Measurements from ENCODE around the gene PRKAB1.
"Not testable (repeated sequence)": the region's sequence is repeated elsewhere in the genome, so short reads cannot be mapped to it uniquely, and the experiment has no call there.

Gene PRKAB1

DNA sequence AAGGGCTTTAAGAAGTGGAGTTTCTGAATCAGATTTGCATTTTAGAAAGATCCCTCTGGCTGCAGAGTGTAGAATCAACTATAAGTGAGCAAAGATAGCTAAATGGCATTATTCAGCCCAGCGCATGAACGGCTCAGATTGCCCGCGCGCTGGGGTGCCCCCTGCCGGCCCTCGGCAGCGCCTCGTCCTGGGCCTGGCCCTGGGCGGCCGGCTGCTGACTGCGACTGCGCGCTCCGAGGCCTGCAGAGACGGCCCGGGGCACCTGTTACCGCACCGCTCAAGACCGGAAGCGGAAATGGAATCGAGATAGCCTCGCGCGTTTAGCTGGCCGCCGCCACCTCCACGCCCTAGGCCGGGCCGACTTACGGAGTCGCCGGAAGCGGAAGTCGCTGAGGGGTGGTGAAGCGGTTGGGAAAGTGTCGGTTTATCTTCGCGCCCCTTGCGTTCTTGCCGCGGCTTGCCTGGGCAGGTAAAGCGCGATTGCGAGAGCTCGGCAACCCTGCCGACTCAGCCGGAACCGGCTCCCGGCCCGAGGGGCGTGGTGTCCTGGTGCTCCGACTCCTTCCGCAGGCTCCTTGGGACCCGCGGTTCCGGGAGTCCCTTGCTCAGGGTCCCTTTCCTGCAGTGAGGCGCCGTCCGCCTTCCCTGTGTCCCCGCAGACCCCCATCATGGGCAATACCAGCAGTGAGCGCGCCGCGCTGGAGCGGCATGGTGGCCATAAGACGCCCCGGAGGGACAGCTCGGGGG, at the start of gene PRKAB1:
Gene PRKAB1 (plus strand): TSS at position 557 of the 747 bp plus-strand sequence. CDS start 112 bp downstream, at position 669.
- DNase-seq (ENCODE audit: low spot score), result peak; percentile 98

DNA sequence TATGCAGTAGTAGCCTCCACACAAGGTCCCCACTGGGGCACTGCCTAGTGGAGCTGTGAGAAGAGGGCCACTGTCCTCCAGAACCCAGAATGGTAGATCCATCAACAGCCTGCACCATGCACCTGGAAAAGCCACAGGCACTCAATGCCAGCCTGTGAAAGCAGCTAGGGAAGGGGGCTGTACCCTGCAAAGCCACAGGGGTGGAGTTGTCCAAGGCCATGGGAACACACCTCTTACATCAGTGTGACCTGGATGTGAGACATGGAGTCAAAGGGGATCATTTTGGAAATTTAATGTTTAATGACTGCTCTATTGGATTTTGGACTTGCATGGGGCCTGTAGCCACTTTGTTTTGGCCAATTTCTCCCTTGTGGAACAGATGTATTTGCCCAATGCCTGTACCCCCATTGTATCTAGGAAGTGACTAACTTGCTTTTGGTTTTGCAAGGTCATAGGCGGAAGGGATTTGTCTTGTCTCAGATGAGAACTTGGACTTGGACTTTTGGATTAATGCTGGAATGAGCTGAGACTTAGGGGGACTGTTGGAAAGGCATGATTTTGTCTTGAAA, 49.5 kb upstream of the PRKAB1 start:
- DNase-seq (ENCODE audit: low spot score), result not testable (repeated sequence)

DNA sequence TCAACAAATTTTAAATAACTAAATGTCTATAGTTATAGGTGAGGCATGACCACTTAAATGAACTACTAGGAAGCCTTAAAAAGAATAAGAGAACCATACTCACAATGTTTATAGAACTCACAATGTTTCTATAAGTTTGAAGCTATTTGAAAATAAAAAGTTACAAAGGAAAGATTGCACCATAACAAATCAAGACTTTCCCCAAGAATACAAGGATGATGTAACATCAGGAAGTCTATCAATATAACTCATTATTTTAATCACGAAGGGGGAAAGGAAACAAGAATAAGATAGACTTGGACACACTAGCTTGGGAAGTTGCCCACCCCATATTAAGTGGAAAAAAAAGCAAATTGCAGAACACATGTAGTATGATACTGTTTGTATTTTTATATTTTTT, 47.4 kb upstream of the PRKAB1 start:
- DNase-seq (ENCODE audit: low spot score), result no peak

DNA sequence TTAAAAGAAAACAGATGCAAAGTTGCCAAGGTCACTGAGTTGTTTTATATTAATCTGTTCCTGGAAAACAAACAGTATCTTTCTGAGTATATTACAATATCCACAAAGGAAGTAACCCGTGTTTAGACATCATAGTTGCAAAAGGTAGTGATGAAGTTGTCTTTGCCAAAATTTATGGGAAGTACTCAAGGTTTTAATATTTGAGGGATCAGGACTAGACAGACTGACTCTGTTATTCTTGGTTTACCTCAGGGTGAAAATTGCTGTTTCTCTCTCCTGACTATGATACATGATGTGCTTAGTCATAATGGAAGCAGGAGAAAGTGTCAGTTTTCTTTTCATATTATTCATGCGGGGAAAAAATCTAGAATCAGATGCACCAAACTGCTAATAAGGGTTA, 46.1 kb upstream of the PRKAB1 start:
- no peak for DNase-seq (ENCODE audit: low spot score)

DNA sequence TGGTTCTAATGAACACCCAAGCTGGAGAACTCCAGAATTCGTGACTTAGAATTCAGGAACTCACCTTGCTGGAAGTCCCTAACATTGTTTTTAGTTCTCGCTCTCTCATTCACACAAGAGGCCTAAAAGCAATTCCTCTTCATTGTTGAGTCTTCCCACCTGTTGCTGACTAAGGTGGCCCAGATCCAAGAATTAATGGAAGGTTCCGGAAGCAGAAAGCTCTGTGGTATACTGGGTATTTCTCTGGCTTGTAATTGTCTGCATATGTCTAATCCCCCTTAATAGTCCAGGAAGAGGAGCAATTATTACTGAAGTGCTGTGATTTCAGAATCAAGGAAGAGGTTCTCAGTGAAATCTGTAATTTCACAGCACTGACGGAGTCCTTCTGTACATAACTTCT, 43.0 kb upstream of the PRKAB1 start:
- DNase-seq (ENCODE audit: low spot score), result no peak

- no peak for DNase-seq (ENCODE audit: low spot score)
Measured at GRCh38 chr12:119627019-119627643, 40.8 kb upstream of the PRKAB1 start.

DNA sequence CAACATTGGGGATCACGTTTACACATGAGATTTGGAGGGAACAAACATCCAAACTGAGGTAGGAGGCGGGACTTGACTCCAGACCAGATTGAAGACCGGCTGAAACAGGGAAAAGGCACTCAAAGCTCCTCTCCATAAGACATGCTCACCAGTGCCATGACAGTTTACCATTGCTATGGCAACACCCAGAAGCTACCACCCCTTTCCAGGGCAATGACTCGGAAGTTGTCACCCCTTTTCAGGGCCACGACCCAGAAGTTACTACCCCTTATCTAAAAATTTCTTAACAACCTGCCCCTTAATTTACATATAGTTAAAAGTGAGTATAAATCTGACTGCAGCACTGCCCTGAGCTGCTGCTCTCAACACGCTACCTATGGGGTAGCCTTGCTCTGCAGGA, 40.2 kb upstream of the PRKAB1 start:
- DNase-seq (ENCODE audit: low spot score), result no peak

GRCh38 chr12:119630223-119630780, 37.6 kb upstream of the PRKAB1 start:
- peak; percentile 8 for DNase-seq (ENCODE audit: low spot score)

GRCh38 chr12:119630962-119631550, 36.9 kb upstream of the PRKAB1 start:
- no peak for DNase-seq (ENCODE audit: low spot score)

DNA sequence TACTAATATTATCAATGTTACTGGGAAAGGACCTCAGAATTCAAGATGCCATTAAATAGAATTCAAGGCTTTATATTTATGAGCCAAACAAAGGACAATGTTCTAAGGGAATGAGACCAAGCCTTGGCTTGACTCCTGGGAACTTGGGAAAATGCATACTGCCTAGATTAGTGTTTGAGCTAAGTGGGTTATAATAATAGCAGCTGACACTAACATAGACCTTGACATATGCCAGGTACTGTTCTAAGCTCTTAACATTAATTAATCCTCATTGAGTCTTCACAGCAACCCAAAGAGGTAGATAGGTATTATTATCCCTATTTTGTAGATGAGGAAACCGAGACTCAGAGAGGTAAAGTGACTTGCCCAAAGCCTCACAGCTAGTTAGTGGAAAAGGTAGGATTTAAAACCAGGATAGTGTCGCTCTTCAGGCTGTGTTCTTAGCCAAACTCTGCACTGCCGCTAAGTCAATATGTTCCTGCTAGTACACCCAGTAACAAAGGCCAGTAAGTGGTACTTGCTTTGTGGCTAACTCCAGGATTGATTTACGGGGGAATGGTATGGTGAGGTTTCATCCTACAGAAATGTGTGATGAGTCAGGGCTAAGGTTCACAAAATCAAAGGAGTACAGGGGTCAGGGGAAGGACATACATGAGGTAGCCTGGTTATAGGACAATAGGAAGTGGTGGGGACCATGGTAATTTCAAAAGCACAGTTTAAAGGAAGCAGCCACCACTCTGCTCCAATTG, 35.8 kb upstream of the PRKAB1 start:
- no peak for DNase-seq (ENCODE audit: low spot score)

DNA sequence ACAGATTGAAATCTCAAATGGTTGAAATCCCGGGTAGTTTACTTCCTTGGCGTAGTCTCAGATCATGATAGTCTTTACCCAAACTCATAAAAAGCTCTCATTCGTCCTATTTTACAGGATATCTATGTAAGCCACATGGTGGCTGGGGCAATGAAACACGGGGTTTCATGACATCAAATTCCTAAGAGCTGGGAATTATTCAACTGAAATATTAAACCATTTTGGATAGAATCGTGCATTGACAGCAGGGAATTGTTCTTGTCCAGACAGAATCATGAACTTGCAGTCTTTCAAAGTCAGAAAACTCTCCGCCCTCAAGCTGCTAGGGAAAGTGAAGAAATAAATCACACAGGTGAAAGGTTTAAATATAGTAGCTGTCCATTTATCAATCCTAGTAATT, 33.2 kb upstream of the PRKAB1 start:
- no peak for DNase-seq (ENCODE audit: low spot score)

DNA sequence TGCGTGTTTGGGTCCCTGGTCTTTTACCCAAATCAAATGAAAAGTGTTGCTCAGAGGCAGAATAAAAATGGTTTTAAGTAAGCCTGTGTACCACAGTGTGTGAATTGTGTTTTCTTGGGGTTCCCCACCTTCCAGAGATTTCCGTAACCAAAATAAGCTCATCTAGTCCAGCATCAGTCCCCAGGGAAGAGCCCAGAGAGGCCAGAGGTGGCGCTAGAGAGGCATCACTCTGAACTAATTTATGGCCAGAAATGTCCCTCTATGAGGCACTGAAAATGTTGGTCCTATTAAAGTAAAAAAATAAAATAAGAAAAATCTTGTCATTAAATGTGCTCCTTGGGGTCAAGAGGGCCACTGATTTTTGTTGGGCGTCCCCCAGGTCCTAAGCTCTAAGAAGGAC, 24.9 kb upstream of the PRKAB1 start:
- DNase-seq (ENCODE audit: low spot score), result no peak

DNA sequence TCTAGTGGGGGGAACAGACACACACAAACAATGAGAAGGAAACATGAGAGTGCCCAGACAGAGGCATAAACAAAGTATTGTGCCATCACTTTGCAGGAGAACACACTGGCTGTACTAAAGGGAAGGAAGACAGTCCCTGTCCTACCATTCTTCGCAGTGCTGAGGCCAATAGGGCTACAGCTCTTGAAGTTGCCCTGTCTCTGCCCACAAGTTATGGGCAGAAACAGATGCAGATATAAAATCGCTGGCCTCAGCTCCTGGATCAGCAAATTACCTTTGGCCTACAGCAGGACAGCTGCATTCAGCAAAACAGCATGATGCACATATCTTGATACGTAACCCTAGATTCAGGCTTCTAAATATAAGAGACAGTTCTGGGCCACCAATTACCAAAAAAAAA, 23.0 kb upstream of the PRKAB1 start:
- DNase-seq (ENCODE audit: low spot score), result no peak

- no peak for DNase-seq (ENCODE audit: low spot score)
Measured at GRCh38 chr12:119645535-119646059, 22.3 kb upstream of the PRKAB1 start.

DNA sequence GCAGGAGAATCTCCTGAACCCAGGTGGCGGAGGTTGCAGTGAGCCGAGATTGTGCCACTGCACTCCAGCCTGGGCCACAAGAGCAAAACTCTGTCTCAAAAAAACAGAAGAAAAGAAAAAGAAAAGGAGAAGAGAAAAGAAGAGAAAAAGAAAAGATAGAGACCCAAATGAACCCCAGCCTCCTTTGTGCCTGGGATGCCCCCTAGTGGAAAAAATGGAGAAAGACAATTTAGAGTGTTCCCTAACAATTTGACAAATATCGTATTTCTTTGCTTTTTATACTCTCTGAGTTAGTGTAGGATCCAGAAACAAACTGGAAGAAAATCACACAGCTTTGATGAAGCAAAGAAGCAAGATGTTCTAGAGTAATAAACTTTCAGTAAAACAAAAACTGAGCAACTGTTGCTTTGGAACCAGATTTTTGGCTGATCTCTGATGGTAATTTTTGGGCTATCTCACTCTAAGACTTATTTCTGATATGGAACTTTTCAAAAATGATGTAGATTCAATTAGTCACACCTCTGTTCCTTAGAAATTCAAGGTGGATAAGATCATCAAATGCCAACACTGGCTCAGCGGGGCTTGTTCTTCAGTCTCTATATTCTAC, 18.6 kb upstream of the PRKAB1 start:
- DNase-seq (ENCODE audit: low spot score), result no peak

- DNase-seq (ENCODE audit: low spot score), result no peak
Measured at GRCh38 chr12:119652665-119653064, 15.3 kb upstream of the PRKAB1 start.

DNA sequence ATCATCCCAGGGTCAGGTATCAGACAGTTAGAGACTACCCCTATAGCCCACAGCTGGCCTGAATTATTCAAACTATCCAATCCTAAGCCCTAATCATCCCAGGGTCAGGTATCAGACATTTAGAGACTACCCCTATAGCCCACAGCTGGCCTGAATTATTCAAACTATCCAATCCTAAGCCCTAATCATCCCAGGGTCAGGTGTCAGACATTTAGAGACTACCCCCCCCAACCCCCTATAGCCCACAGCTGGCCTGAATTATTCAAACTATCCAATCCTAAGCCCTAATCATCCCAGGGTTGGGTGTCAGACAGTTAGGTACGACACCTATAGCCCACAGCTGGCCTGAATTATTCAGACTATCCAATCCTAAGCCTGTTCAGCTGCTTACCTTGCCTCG, 10.9 kb upstream of the PRKAB1 start:
- not testable (repeated sequence) for DNase-seq (ENCODE audit: low spot score)

- DNase-seq (ENCODE audit: low spot score), result not testable (repeated sequence)
Measured at GRCh38 chr12:119658166-119658565, 9.8 kb upstream of the PRKAB1 start.

GRCh38 chr12:119659289-119659897, 8.5 kb upstream of the PRKAB1 start:
- no peak for DNase-seq (ENCODE audit: low spot score)

DNA sequence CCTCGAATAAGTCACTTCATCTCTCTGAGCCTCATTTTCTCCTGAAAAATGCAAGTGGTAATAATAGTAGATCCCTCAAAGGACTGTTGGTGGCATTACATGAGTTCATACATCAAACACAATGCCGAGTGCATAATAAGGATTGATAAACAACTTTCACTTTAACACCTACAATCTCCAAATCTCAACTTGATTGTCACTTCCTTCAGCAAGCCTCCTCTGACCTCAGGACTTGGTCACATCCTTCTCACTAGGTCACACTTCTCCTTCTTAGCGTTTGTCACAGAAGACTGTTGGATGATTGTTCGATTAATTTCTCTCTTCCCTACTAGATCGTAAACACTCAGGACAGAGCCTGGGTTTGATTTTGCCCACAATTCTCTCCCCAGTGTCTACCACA, 7.9 kb upstream of the PRKAB1 start:
- DNase-seq (ENCODE audit: low spot score), result no peak

DNA sequence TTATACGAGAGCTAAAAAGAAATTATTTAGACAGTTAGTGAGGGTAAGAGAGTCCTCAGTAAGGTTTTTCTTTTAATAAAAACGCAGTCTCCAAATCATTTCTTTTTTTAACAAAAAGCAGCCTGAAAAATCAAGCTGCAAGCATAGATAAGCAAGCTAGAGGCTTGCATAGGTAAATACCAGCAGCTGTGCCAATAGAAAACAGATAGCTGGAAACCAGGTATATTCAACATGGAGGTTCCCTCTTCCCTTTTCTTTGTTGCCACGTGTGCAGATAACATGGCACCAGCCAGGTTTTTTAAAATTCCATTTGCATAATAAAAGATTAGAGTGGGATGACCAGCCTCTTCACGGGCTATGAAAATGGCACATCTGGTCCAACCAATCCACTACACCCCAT, 6.1 kb upstream of the PRKAB1 start:
- DNase-seq (ENCODE audit: low spot score), result no peak

Measured in Ammon's horn (tissue), 1 donor.